Sigmoid colon (tissue), 7 donors: ENCODE results near the gene TMEM59. TPM values are rescaled to one million over a fixed set of nuclear protein-coding genes. Genes with fewer than 3 reads are reported as not detected.

Experiments used
- DNase-seq: peaks from one replicate; pipeline ENCODE4 v3.0.0-alpha.2; 2019
- H3K27ac ChIP-seq, 4 donors: fragments of 200-600 bp; sonication (generic); one replicate each; pipeline ENCODE4 v1.5.1; 2016 to 2019; ENCODE audit warnings: mild to moderate bottlenecking in 1 of 4
- H3K27me3 ChIP-seq, 3 donors: fragments of 200-600 bp; sonication (generic); one replicate each; pipeline ENCODE4 v1.5.1; 2019; ENCODE audit warnings: mild to moderate bottlenecking in 1 of 3
- H3K36me3 ChIP-seq, 4 donors: fragments of 200-600 bp; sonication (generic); one replicate each; pipeline ENCODE4 v1.5.1; 2016 to 2019
- H3K4me1 ChIP-seq, 4 donors: fragments of 200-600 bp; sonication (generic); one replicate each; pipeline ENCODE4 v1.5.1; 2017 to 2019
- H3K4me3 ChIP-seq, 4 donors: fragments of 200-600 bp; sonication (generic); one replicate each; pipeline ENCODE4 v1.5.1; 2017 to 2019; ENCODE audit warnings: mild to moderate bottlenecking in 2 of 4, moderate library complexity in 1 of 4
- H3K9me3 ChIP-seq, 4 donors: fragments of 200-600 bp in 3 of 4; sonication (generic) in 3 of 4; one replicate each; pipeline versions ENCODE4 v1.5.1 to v1.6.1; 2013 to 2019
- EP300 ChIP-seq, 4 donors: sonication (generic); formaldehyde crosslinking; IDR thresholded peaks; one replicate each; pipeline ENCODE4 v1.6.1; 2017; ENCODE audit warnings: antibody characterized with exemption in 4 of 4
- POLR2A ChIP-seq, 2 donors: fragments of 450-650 bp; IDR thresholded peaks; one replicate each; pipeline ENCODE4 v1.6.1; 2016; ENCODE audit warnings: antibody characterized with exemption in 2 of 2, mild to moderate bottlenecking in 2 of 2, moderate library complexity in 2 of 2
- POLR2AphosphoS5 ChIP-seq, 4 donors: sonication (generic); formaldehyde crosslinking; IDR thresholded peaks; one replicate each; pipeline ENCODE4 v1.6.1; 2017; ENCODE audit warnings: antibody characterized with exemption in 4 of 4
- WGBS, 2 donors: extraction: QIAGEN DNeasy Blood & Tissue Kit; methylation state at CpG; one replicate each; pipeline ENCODE4 v1.1.7; 2013; 5-methylcytosine and 5-hydroxymethylcytosine counted together
- intact Hi-C: fragments of 100-400 bp; cut with DNase I; formaldehyde crosslinking; loops from one replicate; pipeline ENCODE4 v1.15.1; 2023
- polyA plus RNA-seq, 3 donors: library from polyadenylated mRNA; stranded (reverse); fragments of 200-250 nt; gene quantifications; one replicate each; pipeline ENCODE4 v1.2.3, GENCODE V29; 2013
- total RNA-seq, 4 donors: library from RNA; depleted of rRNA; stranded (reverse); fragments of >200 nt; gene quantifications; one replicate each; pipeline ENCODE4 v1.1.0, GENCODE V29; 2016
- TF ChIP-seq, protein P1 (sequence below), 4 experiments: fragments of 450-650 bp in 3 of 4; fragments of 200-600 bp in 1 of 4; IDR thresholded peaks; one replicate each; pipeline ENCODE4 v1.5.1; 2016 to 2019; ENCODE audit warnings: antibody characterized with exemption in 4 of 4, mild to moderate bottlenecking in 3 of 4, moderate library complexity in 2 of 4
- donor health status: healthy with polysubstance abuse.
- donor health status: Bipolar disorder and iron deficiency.
- donor health status: healthy.

TMEM59 gene
- total and polyA plus RNA-seq, 7 donors, result 114 to 299 (median 207) TPM

GRCh38 chr1:54003249-54003646, 49.8 kb downstream of the TMEM59 start:
- H3K9me3 ChIP-seq, result no peaks in the 10 kb centered on the region
- no peaks in the 10 kb centered on the region for H3K36me3 ChIP-seq
- intact Hi-C loops, result no loop called here
- no peaks in the 10 kb centered on the region for H3K4me1 ChIP-seq
- H3K27ac ChIP-seq, result no peak overlapping the region
- no peak for DNase-seq
- H3K27me3 ChIP-seq, result no peaks in the 10 kb centered on the region
- 87 to 96% methylated on average over 12 of the region's 12 CpGs for WGBS, 2 donors
- H3K4me3 ChIP-seq, result no peak overlapping the region
- TF ChIP-seq POLR2AphosphoS5 (IDR thresholded peaks at IDR 0.05), result no peak
- no peak for TF ChIP-seq EP300 (IDR thresholded peaks at IDR 0.05)
- no peak for TF ChIP-seq POLR2A (IDR thresholded peaks at IDR 0.05)
- TF ChIP-seq, protein P1, sequence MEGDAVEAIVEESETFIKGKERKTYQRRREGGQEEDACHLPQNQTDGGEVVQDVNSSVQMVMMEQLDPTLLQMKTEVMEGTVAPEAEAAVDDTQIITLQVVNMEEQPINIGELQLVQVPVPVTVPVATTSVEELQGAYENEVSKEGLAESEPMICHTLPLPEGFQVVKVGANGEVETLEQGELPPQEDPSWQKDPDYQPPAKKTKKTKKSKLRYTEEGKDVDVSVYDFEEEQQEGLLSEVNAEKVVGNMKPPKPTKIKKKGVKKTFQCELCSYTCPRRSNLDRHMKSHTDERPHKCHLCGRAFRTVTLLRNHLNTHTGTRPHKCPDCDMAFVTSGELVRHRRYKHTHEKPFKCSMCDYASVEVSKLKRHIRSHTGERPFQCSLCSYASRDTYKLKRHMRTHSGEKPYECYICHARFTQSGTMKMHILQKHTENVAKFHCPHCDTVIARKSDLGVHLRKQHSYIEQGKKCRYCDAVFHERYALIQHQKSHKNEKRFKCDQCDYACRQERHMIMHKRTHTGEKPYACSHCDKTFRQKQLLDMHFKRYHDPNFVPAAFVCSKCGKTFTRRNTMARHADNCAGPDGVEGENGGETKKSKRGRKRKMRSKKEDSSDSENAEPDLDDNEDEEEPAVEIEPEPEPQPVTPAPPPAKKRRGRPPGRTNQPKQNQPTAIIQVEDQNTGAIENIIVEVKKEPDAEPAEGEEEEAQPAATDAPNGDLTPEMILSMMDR (IDR thresholded peaks at IDR 0.05), result no peak

GRCh38 chr1:54002544-54003248, 50.3 kb downstream of the TMEM59 start:
- H3K36me3 ChIP-seq, result no peaks in the 10 kb centered on the region
- H3K4me3 ChIP-seq, result no peak overlapping the region
- DNase-seq, result no peak
- 59 to 87% methylated on average over 9 of the region's 9 CpGs for WGBS, 2 donors
- no peaks in the 10 kb centered on the region for H3K27me3 ChIP-seq
- intact Hi-C loops, result no loop called here
- no peak overlapping the region for H3K27ac ChIP-seq
- H3K4me1 ChIP-seq, result no peaks in the 10 kb centered on the region
- H3K9me3 ChIP-seq, result no peaks in the 10 kb centered on the region
- no peak for TF ChIP-seq POLR2AphosphoS5 (IDR thresholded peaks at IDR 0.05)
- TF ChIP-seq POLR2A (IDR thresholded peaks at IDR 0.05), result no peak
- TF ChIP-seq, protein P1 (IDR thresholded peaks at IDR 0.05), result no peak
- no peak for TF ChIP-seq EP300 (IDR thresholded peaks at IDR 0.05)

GRCh38 chr1:54001591-54001990, 51.4 kb downstream of the TMEM59 start:
- TF ChIP-seq, protein P1 (IDR thresholded peaks at IDR 0.05), result no peak
- TF ChIP-seq EP300 (IDR thresholded peaks at IDR 0.05) (no peak), POLR2A (IDR thresholded peaks at IDR 0.05) (no peak), POLR2AphosphoS5 (IDR thresholded peaks at IDR 0.05) (no peak)
- no peaks in the 10 kb centered on the region for H3K27me3 ChIP-seq
- H3K36me3 ChIP-seq, result no peaks in the 10 kb centered on the region
- DNase-seq, result no peak
- 42 to 62% methylated on average over 3 of the region's 3 CpGs for WGBS, 2 donors
- intact Hi-C loops, result no loop called here
- no peaks in the 10 kb centered on the region for H3K9me3 ChIP-seq
- no peak overlapping the region for H3K4me3 ChIP-seq
- H3K27ac ChIP-seq, result no peak overlapping the region
- H3K4me1 ChIP-seq, result no peaks in the 10 kb centered on the region

DNA sequence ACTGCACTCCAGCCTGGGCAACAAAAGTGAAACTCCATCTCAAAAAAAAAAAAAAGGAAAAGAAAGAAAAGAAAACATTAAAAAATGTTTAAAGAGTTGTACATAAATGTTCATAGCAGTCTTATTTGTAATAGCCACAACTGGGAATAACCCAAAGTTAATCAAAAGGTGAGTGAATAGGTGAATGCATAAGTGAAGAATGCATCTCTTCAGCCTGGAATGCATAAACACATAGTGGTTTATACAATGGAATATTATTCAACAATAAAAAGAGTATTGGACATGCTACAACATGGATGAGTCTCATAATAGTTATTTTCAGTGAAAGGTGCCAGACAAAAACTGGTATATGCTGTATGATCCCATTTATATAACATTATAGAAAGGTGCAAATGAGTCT, 53.1 kb downstream of the TMEM59 start:
- no peaks in the 10 kb centered on the region for H3K9me3 ChIP-seq
- intact Hi-C loops, result no loop called here
- no peak for TF ChIP-seq POLR2A (IDR thresholded peaks at IDR 0.05)
- H3K27ac ChIP-seq, result no peak overlapping the region
- H3K4me3 ChIP-seq, result no peak overlapping the region
- no peaks in the 10 kb centered on the region for H3K36me3 ChIP-seq
- no peaks in the 10 kb centered on the region for H3K27me3 ChIP-seq
- DNase-seq, result no peak
- no peaks in the 10 kb centered on the region for H3K4me1 ChIP-seq

- DNase-seq, result no peak
- TF ChIP-seq POLR2A (IDR thresholded peaks at IDR 0.05) (no peak), EP300 (IDR thresholded peaks at IDR 0.05) (no peak), POLR2AphosphoS5 (IDR thresholded peaks at IDR 0.05) (no peak)
- TF ChIP-seq, protein P1 (IDR thresholded peaks at IDR 0.05), result no peak
- no peak overlapping the region for H3K4me3 ChIP-seq
- H3K27ac ChIP-seq, result no peak overlapping the region
- WGBS, 2 donors, result 88 to 90% methylated on average over 1 of the region's 1 CpG
- intact Hi-C loops, result no loop called here
- H3K27me3 ChIP-seq, result no peaks in the 10 kb centered on the region
- no peaks in the 10 kb centered on the region for H3K4me1 ChIP-seq
- no peaks in the 10 kb centered on the region for H3K9me3 ChIP-seq
- H3K36me3 ChIP-seq, result no peaks in the 10 kb centered on the region
These were observed 54.8 kb downstream of the TMEM59 start for GRCh38 chr1:53998223-53998622.
